Peyer's patch (tissue), 4 donors: ENCODE measurements around the gene MEN1. TPM values are rescaled to one million over a fixed set of nuclear protein-coding genes. Genes with fewer than 3 reads are reported as not detected.
A peak's percentile ranks its signal among the peaks of the same experiment; 100 is the strongest.

ENCODE experiments used
- DNase-seq, 3 donors: peaks; one replicate each; pipeline ENCODE4 v3.0.0-alpha.2; 2017 to 2019
- H3K27ac ChIP-seq, 4 donors: fragments of 200-600 bp; sonication (generic); one replicate each; pipeline ENCODE4 v1.5.1; 2016 to 2019
- H3K27me3 ChIP-seq, 2 donors: fragments of 200-600 bp; sonication (generic); one replicate each; pipeline ENCODE4 v1.5.1; 2019
- H3K36me3 ChIP-seq, 3 donors: fragments of 200-600 bp; sonication (generic); one replicate each; pipeline ENCODE4 v1.5.1; 2016 to 2019
- H3K4me1 ChIP-seq, 4 donors: fragments of 200-600 bp; sonication (generic); one replicate each; pipeline ENCODE4 v1.5.1; 2016 to 2019
- H3K4me3 ChIP-seq, 4 donors: fragments of 200-600 bp; sonication (generic); 1 replicate in 3 of 4; 2 replicates in 1 of 4; pipeline ENCODE4 v1.5.1; 2016 to 2019; ENCODE audit warnings: mild to moderate bottlenecking in 1 of 4
- H3K9me3 ChIP-seq, 4 donors: fragments of 200-600 bp; sonication (generic); one replicate each; pipeline ENCODE4 v1.5.1; 2016 to 2019; ENCODE audit warnings: mild to moderate bottlenecking in 1 of 4
- CTCF ChIP-seq, 6 experiments: fragments of 450-650 bp in 4 of 6; fragments of 200-600 bp in 2 of 6; sonication (generic) in 1 of 6; IDR thresholded peaks; one replicate each; pipeline ENCODE4 v1.5.1; 2017 to 2019; ENCODE audit warnings: antibody characterized with exemption in 6 of 6, mild to moderate bottlenecking in 3 of 6, moderate library complexity in 1 of 6
- POLR2A ChIP-seq, 2 donors: fragments of 450-650 bp; IDR thresholded peaks; one replicate each; pipeline ENCODE4 v1.5.1; 2017; ENCODE audit warnings: antibody characterized with exemption in 2 of 2, mild to moderate bottlenecking in 2 of 2, moderate library complexity in 2 of 2
- total RNA-seq, 4 donors: library from RNA; depleted of rRNA; stranded (reverse); fragments of >200 nt; gene quantifications; one replicate each; pipeline ENCODE4 v1.1.0, GENCODE V29; 2016

MEN1 gene
- total RNA-seq, 4 donors from 2014 or later: 20.3 to 47.0 (median 31.9) TPM

- Histone ChIP-seq H3K27me3 (no peaks in the 10 kb centered on the region), H3K4me1 (peaks cover 0 to 39% (median 31%) of the 10 kb centered on the region in 4 donors), H3K36me3 (peaks cover 0 to 18% (median 0%) of the 10 kb centered on the region in 3 donors), H3K4me3 (peak overlapping the region in 1 of 4 donors; percentile 21), H3K27ac (peak overlapping the region in 3 of 4 donors; percentile 39 to 85 (median 62)), H3K9me3 (no peaks in the 10 kb centered on the region)
- TF ChIP-seq CTCF (IDR thresholded peaks at IDR 0.05) (no peak), POLR2A (IDR thresholded peaks at IDR 0.05) (no peak)
- peak in 2 of 3 donors; percentile 44 to 47 for DNase-seq
These were observed 51.1 kb downstream of the MEN1 start for GRCh38 chr11:64759131-64759721.

DNA sequence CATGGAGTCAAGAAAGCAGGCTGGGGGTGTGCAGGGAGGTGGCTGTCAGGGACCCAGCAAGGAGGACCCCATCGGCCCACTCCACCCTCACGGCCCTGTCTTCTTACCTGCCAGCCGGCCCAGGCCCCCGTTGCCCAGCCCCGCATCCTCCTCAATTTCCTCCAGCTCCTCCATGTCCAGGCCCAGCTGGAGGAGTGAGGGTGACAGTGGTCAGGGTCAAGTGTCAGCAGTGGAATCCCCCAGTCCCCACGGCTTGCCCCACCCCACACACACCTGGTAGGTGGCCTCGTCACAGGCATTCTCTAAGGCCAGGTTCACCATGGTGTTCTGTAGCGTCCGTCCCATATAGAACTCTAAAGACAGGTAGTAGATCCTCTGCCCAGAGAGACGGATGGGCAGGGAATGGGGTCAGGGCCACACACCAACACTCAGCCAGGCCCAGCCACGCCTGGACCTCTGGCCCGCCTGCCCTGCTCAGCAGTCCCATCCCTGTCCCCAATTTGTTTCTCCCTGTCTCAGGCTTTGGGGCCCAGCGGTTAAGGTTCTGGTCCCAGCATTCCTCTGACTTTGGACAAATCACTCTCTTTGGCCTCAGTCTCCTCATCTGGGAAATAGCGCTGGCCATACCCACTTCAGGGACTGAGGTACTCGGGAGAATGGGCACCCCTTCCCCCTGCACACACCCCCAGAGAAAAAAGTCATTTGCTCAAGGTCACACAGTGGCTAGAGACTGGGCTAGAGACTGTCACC, 51.8 kb downstream of the MEN1 start:
- no peak for TF ChIP-seq POLR2A (IDR thresholded peaks at IDR 0.05)
- no peak for TF ChIP-seq CTCF (IDR thresholded peaks at IDR 0.05)
- no peak for DNase-seq
- H3K36me3 ChIP-seq: peaks cover 0 to 10% (median 0%) of the 10 kb centered on the region in 3 donors
- H3K4me3 ChIP-seq: no peak overlapping the region
- no peak overlapping the region for H3K27ac ChIP-seq
- no peaks in the 10 kb centered on the region for H3K27me3 ChIP-seq
- H3K9me3 ChIP-seq: no peaks in the 10 kb centered on the region
- H3K4me1 ChIP-seq: peaks cover 0 to 31% (median 24%) of the 10 kb centered on the region in 4 donors

GRCh38 chr11:64757549-64758329, 52.6 kb downstream of the MEN1 start:
- Histone ChIP-seq H3K4me1 (peaks cover 0 to 24% (median 16%) of the 10 kb centered on the region in 4 donors), H3K27me3 (no peaks in the 10 kb centered on the region), H3K27ac (no peak overlapping the region), H3K4me3 (no peak overlapping the region), H3K9me3 (no peaks in the 10 kb centered on the region), H3K36me3 (peaks cover 0 to 3% (median 0%) of the 10 kb centered on the region in 3 donors)
- DNase-seq: peak in 1 of 3 donors; percentile 34
- TF ChIP-seq POLR2A (IDR thresholded peaks at IDR 0.05) (no peak), CTCF (IDR thresholded peaks at IDR 0.05) (no peak)

DNA sequence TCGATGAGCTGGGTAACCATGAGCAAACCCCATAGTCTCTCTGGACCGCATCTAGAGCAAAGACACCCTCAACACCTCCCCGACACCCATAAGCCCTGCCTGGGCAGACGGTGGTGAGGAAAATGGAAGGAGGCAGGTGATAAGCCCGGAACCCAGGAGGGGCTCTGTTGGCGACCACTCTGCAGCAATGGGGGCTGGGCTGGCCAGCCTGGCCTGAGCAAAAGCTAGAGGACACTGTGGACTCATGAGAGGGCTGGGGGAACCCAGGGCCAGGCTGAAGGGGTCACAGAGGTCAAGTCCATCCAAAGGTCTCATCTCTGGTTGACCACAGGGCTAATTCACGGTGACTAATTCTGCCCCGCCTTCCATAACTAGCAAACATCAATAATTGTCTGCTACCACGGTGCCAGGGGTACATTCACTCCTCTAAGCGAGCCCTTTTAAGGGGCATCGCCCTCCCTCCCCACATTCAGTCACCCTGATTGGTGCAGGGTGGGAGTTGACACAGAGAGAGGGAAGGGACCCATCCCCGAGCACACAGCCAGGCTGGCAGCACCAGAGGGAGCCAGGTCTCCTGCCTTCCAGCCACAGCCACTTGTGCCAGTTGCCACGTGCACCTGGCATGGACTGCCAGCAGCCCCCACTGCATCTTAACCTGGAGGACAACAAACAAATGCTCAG, 54.5 kb downstream of the MEN1 start:
- no peak overlapping the region for H3K27ac ChIP-seq
- DNase-seq: peak in 1 of 3 donors; percentile 31
- TF ChIP-seq POLR2A (IDR thresholded peaks at IDR 0.05) (no peak), CTCF (IDR thresholded peaks at IDR 0.05) (no peak)

More for the DNA sequence above, 54.5 kb downstream of the MEN1 start:
- H3K27me3 ChIP-seq: no peaks in the 10 kb centered on the region
- H3K36me3 ChIP-seq: no peaks in the 10 kb centered on the region
- peaks cover 0 to 6% (median 5%) of the 10 kb centered on the region in 4 donors for H3K4me1 ChIP-seq
- no peak overlapping the region for H3K4me3 ChIP-seq
- no peaks in the 10 kb centered on the region for H3K9me3 ChIP-seq
